Measurements from ENCODE around the gene ZNF573.

DNA sequence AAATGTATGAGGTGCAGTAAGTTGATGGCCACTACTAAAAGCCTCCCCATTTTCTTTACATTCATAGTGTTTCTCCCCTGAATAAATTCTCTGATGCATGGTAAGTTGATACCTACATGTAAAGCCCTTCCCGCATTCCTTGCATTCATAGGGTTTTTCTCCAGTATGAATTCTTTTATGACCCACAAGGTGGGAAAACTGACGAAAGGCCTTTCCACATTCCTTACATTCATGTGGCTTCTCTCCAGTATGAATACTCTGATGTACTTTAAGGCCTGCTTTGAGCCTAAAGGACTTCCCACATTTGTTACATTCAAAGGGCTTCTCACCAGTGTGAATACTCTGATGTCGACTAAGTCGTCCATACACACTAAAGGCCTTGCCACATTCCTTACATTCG lies 80.3 kb downstream of the ZNF573 start:
- TF ChIP-seq, protein P1, sequence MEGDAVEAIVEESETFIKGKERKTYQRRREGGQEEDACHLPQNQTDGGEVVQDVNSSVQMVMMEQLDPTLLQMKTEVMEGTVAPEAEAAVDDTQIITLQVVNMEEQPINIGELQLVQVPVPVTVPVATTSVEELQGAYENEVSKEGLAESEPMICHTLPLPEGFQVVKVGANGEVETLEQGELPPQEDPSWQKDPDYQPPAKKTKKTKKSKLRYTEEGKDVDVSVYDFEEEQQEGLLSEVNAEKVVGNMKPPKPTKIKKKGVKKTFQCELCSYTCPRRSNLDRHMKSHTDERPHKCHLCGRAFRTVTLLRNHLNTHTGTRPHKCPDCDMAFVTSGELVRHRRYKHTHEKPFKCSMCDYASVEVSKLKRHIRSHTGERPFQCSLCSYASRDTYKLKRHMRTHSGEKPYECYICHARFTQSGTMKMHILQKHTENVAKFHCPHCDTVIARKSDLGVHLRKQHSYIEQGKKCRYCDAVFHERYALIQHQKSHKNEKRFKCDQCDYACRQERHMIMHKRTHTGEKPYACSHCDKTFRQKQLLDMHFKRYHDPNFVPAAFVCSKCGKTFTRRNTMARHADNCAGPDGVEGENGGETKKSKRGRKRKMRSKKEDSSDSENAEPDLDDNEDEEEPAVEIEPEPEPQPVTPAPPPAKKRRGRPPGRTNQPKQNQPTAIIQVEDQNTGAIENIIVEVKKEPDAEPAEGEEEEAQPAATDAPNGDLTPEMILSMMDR (IDR thresholded peaks at IDR 0.05; ENCODE audit: low read depth, low read length, missing input control) = no peak
- no peak for TF ChIP-seq SP1 (IDR thresholded peaks at IDR 0.05)
- TF ChIP-seq, protein P2, sequence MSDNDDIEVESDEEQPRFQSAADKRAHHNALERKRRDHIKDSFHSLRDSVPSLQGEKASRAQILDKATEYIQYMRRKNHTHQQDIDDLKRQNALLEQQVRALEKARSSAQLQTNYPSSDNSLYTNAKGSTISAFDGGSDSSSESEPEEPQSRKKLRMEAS (IDR thresholded peaks at IDR 0.05) = no peak
